GM19238 (cell line): ENCODE data around the gene B3GNT5.

Source experiments
- DNase-seq: peaks from one replicate; pipeline ENCODE4 v3.0.0; 2011; ENCODE audit warnings: low spot score; ENCODE audit not compliant: insufficient read length

Gene B3GNT5, protein sequence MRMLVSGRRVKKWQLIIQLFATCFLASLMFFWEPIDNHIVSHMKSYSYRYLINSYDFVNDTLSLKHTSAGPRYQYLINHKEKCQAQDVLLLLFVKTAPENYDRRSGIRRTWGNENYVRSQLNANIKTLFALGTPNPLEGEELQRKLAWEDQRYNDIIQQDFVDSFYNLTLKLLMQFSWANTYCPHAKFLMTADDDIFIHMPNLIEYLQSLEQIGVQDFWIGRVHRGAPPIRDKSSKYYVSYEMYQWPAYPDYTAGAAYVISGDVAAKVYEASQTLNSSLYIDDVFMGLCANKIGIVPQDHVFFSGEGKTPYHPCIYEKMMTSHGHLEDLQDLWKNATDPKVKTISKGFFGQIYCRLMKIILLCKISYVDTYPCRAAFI

DNA sequence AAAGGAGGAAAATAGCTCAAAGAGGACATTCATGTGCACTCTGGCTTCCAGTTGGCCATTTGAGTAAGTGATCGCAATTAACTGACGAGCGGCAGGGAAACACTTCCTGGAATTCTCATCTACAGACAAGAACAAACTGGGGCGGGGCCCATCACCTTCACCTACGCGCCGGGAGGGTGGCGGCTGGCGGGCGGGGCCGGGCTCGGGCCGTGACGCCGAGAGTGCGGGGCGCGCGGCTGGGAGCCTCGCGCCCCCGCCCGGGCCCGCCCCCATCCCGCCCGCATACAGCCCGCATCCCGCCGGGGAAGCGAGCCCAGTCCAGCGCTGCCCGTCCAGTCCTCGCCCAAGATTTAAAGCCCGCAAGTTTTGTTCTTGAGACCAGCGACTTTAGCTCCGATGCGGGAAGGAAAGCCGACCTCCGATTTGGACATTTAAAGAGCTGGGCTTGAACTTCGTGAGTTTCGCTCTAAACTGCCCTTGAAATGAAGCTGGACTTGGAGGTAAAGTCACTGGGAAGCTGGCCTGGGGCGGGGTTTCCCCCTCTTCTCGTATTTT lies at the start of gene B3GNT5:
B3GNT5 (plus strand) TSS at position 281 of the 555 bp plus-strand sequence. CDS start 16,546 bp downstream, outside the sequence.
- no peak for DNase-seq

GRCh38 chr3:183203670-183204069 lies 49.4 kb upstream of the B3GNT5 start:
- DNase-seq = no peak

DNA sequence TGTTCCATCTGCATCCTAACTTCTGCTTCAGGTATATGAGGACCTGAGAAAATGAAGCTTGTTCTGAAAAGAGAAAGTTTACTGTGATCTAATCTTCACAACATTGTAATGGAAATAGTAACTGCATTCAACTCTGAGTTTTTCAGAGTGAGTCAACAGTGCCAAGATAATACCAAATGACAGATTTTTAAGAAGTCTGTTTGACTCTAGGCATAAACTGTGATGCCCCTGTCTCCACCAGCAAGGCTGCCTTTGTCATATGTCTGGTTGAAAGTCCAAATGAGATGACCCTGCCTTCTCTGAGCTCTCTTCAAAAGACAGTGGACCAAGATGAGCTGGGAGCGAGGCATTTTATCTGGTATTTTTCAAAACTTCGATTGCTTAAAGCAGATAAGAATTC lies 44.8 kb upstream of the B3GNT5 start:
- no peak for DNase-seq

DNA sequence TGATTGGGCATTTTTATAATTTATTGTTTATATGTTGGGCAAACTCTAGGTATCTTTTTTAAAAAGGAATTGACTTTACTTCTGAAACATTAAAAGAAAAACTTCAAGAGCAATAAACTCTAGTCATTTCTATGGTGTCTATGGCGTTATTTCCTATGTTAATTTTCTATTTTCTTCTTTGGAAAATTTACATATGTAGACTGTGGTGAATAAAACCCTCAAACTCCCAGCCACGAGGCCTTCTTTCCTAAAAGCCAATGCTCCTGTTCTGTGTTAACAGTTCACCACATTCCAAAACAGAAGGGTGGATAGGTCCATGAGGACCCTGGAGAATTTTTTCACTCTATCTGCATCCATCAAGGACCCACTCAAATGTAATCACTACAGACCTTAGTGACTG lies 44.3 kb upstream of the B3GNT5 start:
- no peak for DNase-seq

GRCh38 chr3:183210341-183210740 lies 42.7 kb upstream of the B3GNT5 start:
- no peak for DNase-seq

DNA sequence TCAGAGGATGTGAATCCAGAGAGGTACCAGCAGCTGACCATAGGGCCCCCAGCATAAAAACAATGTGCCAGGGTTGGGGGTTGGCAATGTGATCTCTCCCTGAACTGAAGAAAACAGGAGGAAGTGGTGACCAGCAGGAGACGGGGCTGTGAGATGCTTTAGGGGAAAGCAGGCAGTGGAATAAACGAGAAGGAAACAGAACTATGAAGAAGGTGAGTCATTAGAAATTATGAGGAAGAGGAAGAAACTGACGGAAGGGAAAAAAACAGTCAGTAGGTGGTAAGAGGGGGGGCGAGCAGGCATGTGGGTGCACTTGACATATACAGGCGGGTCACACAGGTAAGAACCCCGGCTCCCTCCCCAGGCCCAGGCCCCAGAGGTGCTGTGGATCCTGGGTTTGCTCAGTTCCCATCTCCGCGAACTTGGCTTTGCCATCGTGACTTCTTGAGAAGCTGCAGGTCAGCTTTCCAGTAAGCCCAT lies 42.2 kb upstream of the B3GNT5 start:
- no peak for DNase-seq

GRCh38 chr3:183211352-183211751 lies 41.7 kb upstream of the B3GNT5 start:
- DNase-seq = no peak

DNA sequence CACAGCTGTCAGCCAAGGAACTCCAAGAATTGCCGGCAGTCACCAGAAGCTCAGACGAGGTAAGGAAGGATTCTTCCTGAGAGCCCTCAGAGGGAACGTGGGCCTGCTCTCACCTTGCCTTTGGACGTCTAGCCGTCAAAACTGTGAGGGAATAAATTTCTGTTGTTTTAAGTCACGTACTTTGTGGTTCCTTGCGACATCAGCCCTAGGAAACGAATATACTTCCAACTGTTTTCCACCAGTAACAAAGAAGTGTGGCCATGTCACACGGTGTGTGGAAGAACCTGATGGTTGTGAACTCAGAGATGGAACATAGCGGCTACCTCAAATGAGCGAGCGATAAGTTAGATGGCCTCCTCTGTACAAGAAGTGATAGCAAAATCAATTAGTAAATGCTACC lies 41.0 kb upstream of the B3GNT5 start:
- DNase-seq = no peak

- DNase-seq = no peak
Observed at GRCh38 chr3:183212565-183212964, 40.5 kb upstream of the B3GNT5 start.

- no peak for DNase-seq
Observed at GRCh38 chr3:183213415-183214276, 39.4 kb upstream of the B3GNT5 start.

- DNase-seq = no peak
Observed at GRCh38 chr3:183214277-183214612, 38.8 kb upstream of the B3GNT5 start.

GRCh38 chr3:183215591-183216202 lies 37.4 kb upstream of the B3GNT5 start:
- no peak for DNase-seq

DNA sequence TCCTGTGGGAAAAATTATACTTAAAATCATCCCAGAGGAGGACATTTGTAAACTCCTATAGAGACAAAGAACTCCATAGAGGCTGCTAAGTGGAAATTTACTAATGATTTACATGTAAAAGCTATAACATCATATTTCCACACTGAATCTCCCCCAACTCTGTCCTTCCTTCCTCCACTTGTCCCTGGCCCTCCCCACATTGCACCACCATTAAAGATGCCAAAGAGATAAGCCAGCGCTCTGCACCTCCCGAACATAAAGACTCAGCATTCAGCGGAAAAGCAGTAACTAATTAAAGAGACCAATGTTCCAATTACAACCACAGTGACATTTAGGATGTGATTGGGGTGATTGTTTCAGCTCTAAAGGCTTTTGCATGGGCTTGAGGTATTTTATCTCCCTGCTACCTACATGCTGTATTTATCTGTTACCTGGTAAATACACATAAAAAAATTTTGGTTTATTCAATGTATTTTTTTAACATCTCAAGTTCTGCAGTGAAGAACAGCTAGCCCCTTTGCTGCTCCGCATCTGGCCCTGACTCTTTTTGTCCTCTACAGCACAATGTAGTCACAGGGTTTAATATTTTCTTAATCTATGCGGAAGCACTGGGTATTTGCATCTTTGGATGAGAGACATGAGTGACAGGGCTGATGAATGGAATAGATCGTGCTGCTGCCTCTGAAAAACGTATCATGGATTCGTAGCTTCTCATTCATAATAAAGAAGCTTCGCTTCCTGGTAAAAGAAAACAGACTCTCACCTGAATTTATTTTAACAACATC lies 35.3 kb upstream of the B3GNT5 start:
- DNase-seq = no peak

- no peak for DNase-seq
Observed at GRCh38 chr3:183218826-183219225, 34.2 kb upstream of the B3GNT5 start.

- DNase-seq = no peak
Observed at GRCh38 chr3:183220828-183221227, 32.2 kb upstream of the B3GNT5 start.

DNA sequence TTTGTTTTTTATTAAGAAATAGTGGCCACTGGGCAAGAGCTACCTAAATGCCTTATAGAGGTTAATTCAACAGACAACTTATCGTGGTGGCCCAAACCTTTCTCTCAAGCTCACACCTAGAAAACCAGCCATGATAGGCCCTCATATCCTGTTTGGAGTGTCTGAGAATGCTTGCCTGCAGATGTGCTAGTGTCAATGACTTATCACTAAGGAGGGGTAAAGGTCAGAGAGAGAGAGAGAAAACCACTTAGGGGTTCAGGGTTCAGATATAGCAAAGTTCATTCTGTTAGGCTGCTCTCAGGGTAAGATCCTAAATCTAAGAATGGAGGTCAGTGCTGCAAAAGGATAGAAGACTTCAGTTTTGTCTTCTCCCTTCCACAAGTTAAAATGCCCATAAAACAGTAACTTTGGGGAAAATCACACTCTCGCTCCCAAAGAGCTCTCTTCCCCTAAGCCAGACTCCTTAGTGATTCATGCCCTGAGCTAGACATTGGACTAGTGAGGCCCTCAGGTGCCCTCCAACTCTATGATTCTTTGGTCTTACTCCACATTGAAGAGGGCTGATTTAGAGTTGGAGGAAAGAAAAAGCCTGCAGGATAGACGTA lies 30.3 kb upstream of the B3GNT5 start:
- DNase-seq = no peak

DNA sequence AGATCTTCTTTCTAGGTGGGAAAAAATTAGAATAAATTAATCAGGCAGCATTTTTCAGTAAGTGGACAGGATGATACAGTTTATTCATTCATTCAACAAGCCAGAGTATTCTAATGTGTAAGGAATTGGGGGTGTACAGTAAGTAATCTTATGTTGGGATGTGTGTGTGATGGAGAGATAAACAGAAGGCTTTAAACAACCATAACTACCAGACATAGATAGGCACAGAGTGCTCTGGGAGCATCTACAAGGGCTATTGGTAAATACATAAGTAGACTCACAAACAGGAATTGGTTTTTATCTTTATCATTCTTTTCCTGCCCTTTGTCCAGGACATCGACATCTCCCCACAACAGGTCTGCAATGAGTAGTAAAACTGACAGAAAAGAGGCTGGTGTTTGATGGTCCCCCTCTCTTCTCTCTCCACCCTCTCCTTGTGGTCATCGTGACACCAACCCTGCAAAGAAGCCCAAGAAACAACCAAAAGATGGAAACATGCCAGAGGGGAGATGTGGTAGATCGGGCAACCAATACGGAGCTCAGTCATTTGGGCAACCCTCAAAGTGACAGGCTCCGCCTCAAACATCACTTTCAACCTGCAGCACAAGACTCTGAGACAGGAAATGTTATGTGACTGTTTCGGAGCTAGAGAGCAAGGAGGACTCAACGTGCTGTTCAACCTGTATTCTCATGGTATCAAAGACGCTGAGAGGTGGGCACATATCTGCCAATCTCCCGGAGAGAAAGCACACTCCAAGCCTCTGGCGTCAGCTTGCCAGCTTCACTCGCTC lies 28.7 kb upstream of the B3GNT5 start:
- no peak for DNase-seq

DNA sequence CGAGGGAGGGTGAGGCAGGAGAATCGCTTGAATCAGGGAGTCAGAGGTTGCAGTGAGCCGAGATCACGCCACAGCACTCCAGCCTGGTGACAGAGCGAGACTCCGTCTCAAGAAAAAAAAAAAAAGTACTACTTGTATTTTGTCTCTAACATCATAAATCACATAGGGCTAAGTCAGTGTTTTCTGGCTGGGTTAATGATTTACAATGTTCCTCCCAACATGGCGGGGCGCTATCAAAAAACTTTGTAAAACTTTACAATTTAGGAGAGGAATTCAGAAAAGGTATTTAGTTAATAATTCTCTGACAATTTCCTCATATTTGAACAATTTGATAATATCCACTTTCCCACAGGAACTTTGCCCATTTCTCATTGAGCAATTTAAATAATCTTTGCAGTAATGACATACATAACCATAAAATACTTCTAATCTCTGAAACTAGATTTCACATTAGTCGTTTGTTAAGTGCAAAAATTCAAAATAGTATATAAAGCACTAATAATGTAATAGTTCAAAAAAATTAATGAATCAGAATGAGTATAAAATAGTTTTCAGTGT lies 26.6 kb upstream of the B3GNT5 start:
- DNase-seq = no peak

GRCh38 chr3:183227586-183227985 lies 25.5 kb upstream of the B3GNT5 start:
- DNase-seq = no peak
